Neural crest cell (in vitro differentiated cells): ENCODE measurements around the gene MTUS2. TPM values are rescaled to one million over a fixed set of nuclear protein-coding genes. Genes with fewer than 3 reads are reported as not detected.

Experiments used
- DNase-seq: peaks from one replicate; pipeline ENCODE4 v3.0.0; 2021; ENCODE audit warnings: low read depth, mixed read lengths, low spot score
- H3K27ac Mint-ChIP-seq: one replicate; pipeline ENCODE4 v1.8.0; 2021; ENCODE audit warnings: mild to moderate bottlenecking, mixed read lengths; ENCODE audit not compliant: unreplicated experiment
- H3K27me3 Mint-ChIP-seq: 2 replicates; pipeline ENCODE4 v1.8.0; 2021; ENCODE audit warnings: low read depth, mild to moderate bottlenecking, mixed read lengths
- H3K36me3 Mint-ChIP-seq: 2 replicates; pipeline ENCODE4 v1.8.0; 2021; ENCODE audit warnings: low read depth, mild to moderate bottlenecking, mixed read lengths
- H3K4me1 Mint-ChIP-seq: 2 replicates; pipeline ENCODE4 v1.8.0; 2021; ENCODE audit warnings: mixed read lengths
- H3K4me3 Mint-ChIP-seq: one replicate; pipeline ENCODE4 v1.8.0; 2021; ENCODE audit warnings: mild to moderate bottlenecking, mixed read lengths
- H3K9me3 Mint-ChIP-seq: 2 replicates; pipeline ENCODE4 v1.8.0; 2021; ENCODE audit warnings: mixed read lengths
- total RNA-seq: library from RNA; stranded (reverse); gene quantifications from 2 replicates; pipeline ENCODE4 v1.2.1, GENCODE V29; 2021
- TF ChIP-seq, protein P1 (sequence below): fragments of 200-600 bp; sonication (generic); conservative IDR thresholded peaks from 2 replicates; pipeline ENCODE4 v1.5.0; 2021; ENCODE audit warnings: antibody characterized with exemption, mild to moderate bottlenecking

Gene MTUS2
- total RNA-seq, 1 donor from 2014 or later = 0.91 TPM

DNA sequence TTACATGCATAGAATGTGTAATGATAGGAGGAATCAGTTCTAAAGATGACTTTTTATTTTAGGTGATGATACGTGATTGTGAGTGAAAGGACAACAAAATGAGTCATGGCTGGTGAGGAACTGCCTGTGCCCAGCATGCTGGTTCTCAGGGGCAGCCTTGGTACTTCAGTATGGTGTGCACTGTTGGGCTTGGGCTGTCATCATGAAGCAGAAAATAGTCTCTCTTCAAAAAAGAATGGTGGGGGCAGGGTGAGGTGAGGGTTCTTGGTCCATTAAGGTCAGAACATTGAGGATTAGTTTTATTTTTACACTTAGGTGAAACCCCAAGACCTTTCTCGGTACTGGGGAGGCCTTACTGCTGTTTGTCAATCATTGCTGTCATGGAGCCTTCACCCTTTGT lies 309.5 kb downstream of the MTUS2 start:
- no peak for DNase-seq
- H3K27me3 Mint-ChIP-seq = peaks cover 4% of the 10 kb centered on the region
- TF ChIP-seq, protein P1, sequence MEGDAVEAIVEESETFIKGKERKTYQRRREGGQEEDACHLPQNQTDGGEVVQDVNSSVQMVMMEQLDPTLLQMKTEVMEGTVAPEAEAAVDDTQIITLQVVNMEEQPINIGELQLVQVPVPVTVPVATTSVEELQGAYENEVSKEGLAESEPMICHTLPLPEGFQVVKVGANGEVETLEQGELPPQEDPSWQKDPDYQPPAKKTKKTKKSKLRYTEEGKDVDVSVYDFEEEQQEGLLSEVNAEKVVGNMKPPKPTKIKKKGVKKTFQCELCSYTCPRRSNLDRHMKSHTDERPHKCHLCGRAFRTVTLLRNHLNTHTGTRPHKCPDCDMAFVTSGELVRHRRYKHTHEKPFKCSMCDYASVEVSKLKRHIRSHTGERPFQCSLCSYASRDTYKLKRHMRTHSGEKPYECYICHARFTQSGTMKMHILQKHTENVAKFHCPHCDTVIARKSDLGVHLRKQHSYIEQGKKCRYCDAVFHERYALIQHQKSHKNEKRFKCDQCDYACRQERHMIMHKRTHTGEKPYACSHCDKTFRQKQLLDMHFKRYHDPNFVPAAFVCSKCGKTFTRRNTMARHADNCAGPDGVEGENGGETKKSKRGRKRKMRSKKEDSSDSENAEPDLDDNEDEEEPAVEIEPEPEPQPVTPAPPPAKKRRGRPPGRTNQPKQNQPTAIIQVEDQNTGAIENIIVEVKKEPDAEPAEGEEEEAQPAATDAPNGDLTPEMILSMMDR = no peak

DNA sequence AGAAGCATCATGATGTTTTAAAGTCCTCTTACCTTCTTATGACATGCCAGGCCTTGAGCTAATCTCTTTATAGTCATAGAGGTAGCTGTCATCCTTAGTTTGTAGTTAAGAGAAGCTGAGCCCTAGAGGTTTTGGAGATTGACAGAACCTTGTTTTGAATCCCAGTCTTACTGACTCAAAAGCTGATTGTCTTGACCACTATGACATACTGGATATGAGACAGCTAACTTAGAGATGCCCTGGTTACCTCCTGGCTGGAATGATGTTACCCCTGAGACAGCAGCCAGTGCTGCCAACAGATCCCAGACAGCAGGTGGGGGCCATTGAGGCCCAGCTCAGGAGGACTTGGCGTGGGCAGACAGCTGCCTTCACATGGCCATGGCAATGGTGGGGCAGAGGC lies 311.0 kb downstream of the MTUS2 start:
- H3K27me3 Mint-ChIP-seq = peaks cover 4% of the 10 kb centered on the region
- H3K4me1 Mint-ChIP-seq = no peaks in the 10 kb centered on the region
- H3K9me3 Mint-ChIP-seq = peaks cover 3% of the 10 kb centered on the region
- DNase-seq = no peak
- no peaks in the 10 kb centered on the region for H3K36me3 Mint-ChIP-seq
- H3K4me3 Mint-ChIP-seq = no peak overlapping the region
- TF ChIP-seq, protein P1 = no peak
- no peak overlapping the region for H3K27ac Mint-ChIP-seq

More for the DNA sequence above, 309.5 kb downstream of the MTUS2 start:
- H3K27ac Mint-ChIP-seq = no peak overlapping the region
- H3K9me3 Mint-ChIP-seq = peaks cover 3% of the 10 kb centered on the region
- H3K36me3 Mint-ChIP-seq = no peaks in the 10 kb centered on the region
- no peak overlapping the region for H3K4me3 Mint-ChIP-seq
- H3K4me1 Mint-ChIP-seq = no peaks in the 10 kb centered on the region

- no peak overlapping the region for H3K27ac Mint-ChIP-seq
- peaks cover 7% of the 10 kb centered on the region for H3K9me3 Mint-ChIP-seq
- H3K4me3 Mint-ChIP-seq = no peak overlapping the region
- H3K27me3 Mint-ChIP-seq = peaks cover 4% of the 10 kb centered on the region
- DNase-seq = no peak
- H3K36me3 Mint-ChIP-seq = peaks cover under 1% of the 10 kb centered on the region
- TF ChIP-seq, protein P1 = no peak
- H3K4me1 Mint-ChIP-seq = no peaks in the 10 kb centered on the region
Measured at GRCh38 chr13:29131881-29132668, 311.9 kb downstream of the MTUS2 start.

GRCh38 chr13:29136341-29136740 lies 316.2 kb downstream of the MTUS2 start:
- Mint-ChIP-seq H3K36me3 (peaks cover 3% of the 10 kb centered on the region), H3K9me3 (peaks cover 9% of the 10 kb centered on the region), H3K27me3 (peaks cover 4% of the 10 kb centered on the region), H3K4me3 (no peak overlapping the region), H3K27ac (no peak overlapping the region), H3K4me1 (no peaks in the 10 kb centered on the region)
- DNase-seq = no peak
- TF ChIP-seq, protein P1 = no peak

DNA sequence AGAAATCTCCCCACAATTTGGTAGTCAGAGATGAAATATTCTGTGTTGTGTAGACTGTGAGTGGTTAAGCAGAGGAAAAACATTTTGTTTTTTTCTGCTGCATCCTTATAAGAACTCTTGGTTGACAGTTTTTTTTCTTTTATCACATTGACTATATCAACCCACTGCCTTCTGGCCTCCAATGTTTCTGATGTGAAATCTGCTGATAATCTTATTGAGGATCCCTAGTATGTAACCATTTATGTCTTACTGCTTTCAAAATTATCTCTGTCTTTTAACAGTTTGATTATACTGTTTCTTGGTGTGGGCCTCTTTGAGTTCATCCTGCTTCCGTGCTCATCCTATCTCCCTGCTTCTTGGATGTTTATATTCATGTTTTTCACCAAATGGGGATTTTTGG lies 316.9 kb downstream of the MTUS2 start:
- Mint-ChIP-seq H3K36me3 (peaks cover 3% of the 10 kb centered on the region), H3K9me3 (peaks cover 9% of the 10 kb centered on the region), H3K27me3 (peaks cover 4% of the 10 kb centered on the region), H3K4me3 (no peak overlapping the region), H3K27ac (no peak overlapping the region), H3K4me1 (no peaks in the 10 kb centered on the region)
- DNase-seq = no peak
- TF ChIP-seq, protein P1 = no peak
